ENCODE measurements around the gene RNF19B. TPM values are rescaled to one million over a fixed set of nuclear protein-coding genes. Genes with fewer than 3 reads are reported as not detected.

RNF19B gene
- total and polyA plus RNA-seq, 2 of the 8 experiments (the other 6 are each of a cell fraction or from before 2014, with no cell fraction given) = 9.2 to 11.2 TPM

DNA sequence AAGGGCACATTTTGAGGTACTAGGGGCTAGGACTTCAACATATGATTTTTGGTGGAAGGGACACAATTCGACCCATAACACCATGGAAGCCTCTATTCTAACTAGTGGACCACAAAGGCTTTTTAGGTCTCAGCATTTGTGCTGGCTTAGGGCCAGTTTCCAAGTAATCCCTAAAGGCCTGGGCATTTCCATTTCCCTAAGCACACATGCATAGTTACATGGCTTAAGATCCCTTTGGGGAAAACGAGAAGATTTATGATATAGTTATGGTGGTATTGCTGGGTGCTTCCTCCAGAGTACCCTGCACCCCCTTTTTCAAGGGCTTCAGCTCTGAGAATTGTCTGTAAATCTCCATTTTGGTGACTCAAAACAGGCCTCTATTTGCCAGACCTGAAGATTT, 35.2 kb downstream of the RNF19B start:
- Histone ChIP-seq H3K23ac (ENCODE audit: insufficient read length) (no peak overlapping the region), H4K8ac (ENCODE audit: extremely low read depth, insufficient read depth, low read length) (no peak overlapping the region), H4K91ac (replicated peaks; ENCODE audit: insufficient read length, low read length) (no peak overlapping the region), H3K79me2 (ENCODE audit: control insufficient read depth in 1 of 2, insufficient read depth in 2 of 2, low read length in 2 of 2) (no peaks in the 10 kb centered on the region), H2BK20ac (ENCODE audit: low read length) (no peak overlapping the region), H3K36me3 (ENCODE audit: control insufficient read depth in 2 of 4, insufficient read depth in 4 of 4, low read length in 3 of 4) (no peaks in the 10 kb centered on the region), H2BK12ac (ENCODE audit: low read depth, low read length) (no peak overlapping the region), H2BK120ac (replicated peaks; ENCODE audit: low read depth, low read length) (no peak overlapping the region), H2BK15ac (ENCODE audit: low read length) (no peak overlapping the region), H2AFZ (ENCODE audit: low read length) (no peak overlapping the region), H3K23me2 (ENCODE audit: low read depth, low read length) (peaks cover 11% of the 10 kb centered on the region; the same call in 1 of the 2 replicates), H3K27ac (ENCODE audit: low read depth, low read length) (no peak overlapping the region), H3K27me3 (replicated peaks in 1 of 4; ENCODE audit: control insufficient read depth in 3 of 4, extremely low read depth in 1 of 4, insufficient read depth in 3 of 4, low read length in 3 of 4) (peaks cover 6 to 36% (median 32%) of the 10 kb centered on the region in 4 experiments), H3K18ac (ENCODE audit: extremely low read depth, low read length) (no peak overlapping the region), H3K9ac (replicated peaks in 1 of 4; ENCODE audit: extremely low read depth in 1 of 4, low read depth in 3 of 4, low read length in 3 of 4) (no peak overlapping the region), H3K4me1 (replicated peaks in 1 of 4; ENCODE audit: control insufficient read depth in 3 of 4, insufficient read depth in 4 of 4, low read length in 3 of 4) (peaks cover 0 to 4% (median 2%) of the 10 kb centered on the region in 4 experiments; a peak in 5 of 7 replicates), H3K56ac (replicated peaks; ENCODE audit: insufficient read length, low read depth, low read length) (no peak overlapping the region), H4K5ac (ENCODE audit: insufficient read length, low read depth, low read length) (no peak overlapping the region), H3K4me2 (ENCODE audit: insufficient read depth in 1 of 2, low read depth in 2 of 2, low read length in 2 of 2) (no peak overlapping the region), H3K79me1 (ENCODE audit: low read depth, low read length) (no peaks in the 10 kb centered on the region), H4K20me1 (replicated peaks in 1 of 2; ENCODE audit: control insufficient read depth in 1 of 2, insufficient read depth in 2 of 2, low read length in 2 of 2) (peaks cover 0 to 2% of the 10 kb centered on the region in 2 experiments), H3K9me3 (ENCODE audit: insufficient read depth in 2 of 2, low read depth in 1 of 2, low read length in 1 of 2) (no peaks in the 10 kb centered on the region), H2BK5ac (ENCODE audit: low read depth, low read length) (no peak overlapping the region), H3K4me3 (ENCODE audit: extremely low read depth in 1 of 4, insufficient read depth in 2 of 4, low read depth in 3 of 4, low read length in 4 of 4) (no peak overlapping the region), H3K14ac (ENCODE audit: insufficient read length) (no peak overlapping the region), H2AK5ac (ENCODE audit: low read depth, low read length) (no peak overlapping the region), H3K4ac (replicated peaks; ENCODE audit: insufficient read length, low read depth, low read length) (no peak overlapping the region)
- ChIA-PET POLR2A (ENCODE audit: partially characterized antibody) (no interaction called here), CTCF (ENCODE audit: partially characterized antibody) (interaction anchor here (0.6 to 7.4 kb wide), 6 partner anchors 11 to 428 kb away, joined by 3 to 77 read pairs (median 4); no protein-coding TSS in a partner anchor)
- DNase-seq (ENCODE audit: low read depth in 1 of 2, low spot score in 2 of 2) (no peak), FAIRE-seq (no peak)
- 75% methylated on average over 2 of the region's 2 CpGs; no CpG with 5 or more reads in 1 of the 2 experiments for WGBS, 2 experiments (ENCODE audit: extremely low coverage in 1 of 2, insufficient coverage in 1 of 2, insufficient read length in 1 of 2, insufficient replicate concordance in 2 of 2, low coverage in 1 of 2, low lambda C conversion rate in 2 of 2, missing lambda C conversion rate in 1 of 2)
- TF ChIP-seq, protein P1, sequence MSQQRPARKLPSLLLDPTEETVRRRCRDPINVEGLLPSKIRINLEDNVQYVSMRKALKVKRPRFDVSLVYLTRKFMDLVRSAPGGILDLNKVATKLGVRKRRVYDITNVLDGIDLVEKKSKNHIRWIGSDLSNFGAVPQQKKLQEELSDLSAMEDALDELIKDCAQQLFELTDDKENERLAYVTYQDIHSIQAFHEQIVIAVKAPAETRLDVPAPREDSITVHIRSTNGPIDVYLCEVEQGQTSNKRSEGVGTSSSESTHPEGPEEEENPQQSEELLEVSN (IDR thresholded peaks at IDR 0.05) = no peak
- TF ChIP-seq EGR1 (IDR thresholded peaks at IDR 0.05; ENCODE audit: borderline replicate concordance, low read depth, low read length) = no peak
- TF ChIP-seq BRCA1 (IDR thresholded peaks at IDR 0.05; ENCODE audit: low read depth, low read length) = no peak
- TF ChIP-seq CTBP2 (IDR thresholded peaks at IDR 0.05; ENCODE audit: borderline replicate concordance, insufficient read depth, insufficient read length, low read length) = no peak
- TF ChIP-seq GABPA (IDR thresholded peaks at IDR 0.05; ENCODE audit: borderline replicate concordance, insufficient read depth, low read length) = no peak
- TF ChIP-seq, protein P2, sequence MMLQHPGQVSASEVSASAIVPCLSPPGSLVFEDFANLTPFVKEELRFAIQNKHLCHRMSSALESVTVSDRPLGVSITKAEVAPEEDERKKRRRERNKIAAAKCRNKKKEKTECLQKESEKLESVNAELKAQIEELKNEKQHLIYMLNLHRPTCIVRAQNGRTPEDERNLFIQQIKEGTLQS (IDR thresholded peaks at IDR 0.05; ENCODE audit: insufficient read depth, low read depth, low read length) = no peak
- no peak for TF ChIP-seq TBP (IDR thresholded peaks at IDR 0.05; ENCODE audit: low read depth, low read length)
- no peak for TF ChIP-seq CHD2 (IDR thresholded peaks at IDR 0.05; ENCODE audit: low read length)
- TF ChIP-seq RAD21 (IDR thresholded peaks at IDR 0.05 in 1 of 2, conservative IDR thresholded peaks at IDR 0.05 in 1 of 2; ENCODE audit: low read depth in 2 of 2, low read length in 2 of 2) = no peak
- no peak for TF ChIP-seq POU5F1 (IDR thresholded peaks at IDR 0.05; ENCODE audit: low read depth, low read length)
- TF ChIP-seq MAFK (IDR thresholded peaks at IDR 0.05; ENCODE audit: low read depth, low read length) = no peak
- no peak for TF ChIP-seq YY1 (IDR thresholded peaks at IDR 0.05; ENCODE audit: low read depth, low read length)
- TF ChIP-seq ASH2L (IDR thresholded peaks at IDR 0.05; ENCODE audit: low read length) = no peak
